Endothelial cell of umbilical vein (primary cell): Measurements from ENCODE around the gene LGR4. TPM values are rescaled to one million over a fixed set of nuclear protein-coding genes. Genes with fewer than 3 reads are reported as not detected.

Experiments
- BruUV-seq: library from RNA; stranded (reverse); fragments of 400-500 nt; replicated peaks from 2 replicates; lab custom pipeline; 2021; lab: Mats Ljungman, UMichigan
- CTCF ChIA-PET: fragments of 300-600, 350-600 bp; sonication (Branson Sonifier 250); formaldehyde crosslinking; loops from one replicate; lab custom pipeline; 2021; ENCODE audit warnings: antibody characterized with exemption, inconsistent platforms; lab: Charles Lee
- POLR2A ChIA-PET: fragments of 300-600, 350-600 bp; sonication (Branson Sonifier 250); formaldehyde crosslinking; loops from one replicate; lab custom pipeline; 2021; ENCODE audit warnings: antibody characterized with exemption, inconsistent platforms; lab: Charles Lee
- DNase-seq: peaks from one replicate; pipeline ENCODE4 v3.0.0-alpha.2; 2011; ENCODE audit warnings: low read depth, low spot score
- FAIRE-seq: peaks from 2 replicates; lab custom pipeline; 2011; peaks lifted over from hg19 to GRCh38; lab: Jason Lieb, UNC
- H2AFZ ChIP-seq: 2 replicates; pipeline ENCODE4 v1.6.0; 2012; ENCODE audit warnings: low read depth, low read length, control low read depth, inconsistent platforms
- H3K27ac ChIP-seq: 2 replicates; pipeline ENCODE4 v1.5.1; 2011; ENCODE audit warnings: low read depth, mild to moderate bottlenecking, control low read depth, low read length, moderate library complexity; ENCODE audit not compliant: insufficient read depth
- H3K27me3 ChIP-seq, 2 experiments: 2 replicates each; pipeline versions ENCODE4 v1.6.0 to v1.6.1; 2011; ENCODE audit warnings: low read length in 2 of 2, mixed read lengths in 1 of 2; ENCODE audit not compliant: control insufficient read depth in 2 of 2, insufficient read depth in 2 of 2
- H3K36me3 ChIP-seq, 2 experiments: 2 replicates in 1 of 2; 3 replicates in 1 of 2; pipeline ENCODE4 v1.5.1; 2011; ENCODE audit warnings: low read length in 2 of 2, mild to moderate bottlenecking in 1 of 2, moderate library complexity in 1 of 2; ENCODE audit not compliant: control insufficient read depth in 2 of 2, insufficient read depth in 2 of 2; ENCODE audit errors: extremely low read depth in 1 of 2
- H3K4me1 ChIP-seq: 3 replicates; pipeline ENCODE4 v1.5.1; 2011; ENCODE audit warnings: mild to moderate bottlenecking, low read length; ENCODE audit not compliant: control insufficient read depth, insufficient read depth; ENCODE audit errors: extremely low read depth
- H3K4me2 ChIP-seq: 2 replicates; pipeline ENCODE4 v1.6.1; 2011; ENCODE audit warnings: low read length, control low read depth, mixed read lengths; ENCODE audit not compliant: insufficient read depth
- H3K4me3 ChIP-seq, 3 experiments: fragments of 200-600 bp in 1 of 3; sonication (generic), shearing (Covaris generic) in 1 of 3; replicated peaks in 1 of 3; 2 replicates each; pipeline ENCODE4 v1.5.1; 2011 to 2016; ENCODE audit warnings: control low read depth in 3 of 3, low read length in 3 of 3, mild to moderate bottlenecking in 2 of 3, inconsistent platforms in 1 of 3, low read depth in 1 of 3, moderate library complexity in 1 of 3; ENCODE audit not compliant: insufficient read depth in 1 of 3
- H3K79me2 ChIP-seq: 2 replicates; pipeline ENCODE4 v1.6.0; 2012; ENCODE audit warnings: low read length, inconsistent platforms; ENCODE audit not compliant: control insufficient read depth, insufficient read depth
- H3K9ac ChIP-seq: replicated peaks from 2 replicates; pipeline ENCODE3; 2011; ENCODE audit warnings: low read length, control low read depth; ENCODE audit not compliant: insufficient read depth; ENCODE audit errors: extremely low read depth
- H3K9me1 ChIP-seq: replicated peaks from 3 replicates; pipeline ENCODE4 v1.6.0; 2011; ENCODE audit warnings: mild to moderate bottlenecking, low read length; ENCODE audit not compliant: control insufficient read depth, insufficient read depth; ENCODE audit errors: extremely low read depth
- H3K9me3 ChIP-seq: replicated peaks from 2 replicates; pipeline ENCODE4 v1.5.1; 2012; ENCODE audit warnings: low read length, inconsistent platforms; ENCODE audit not compliant: control insufficient read depth, insufficient read depth
- H4K20me1 ChIP-seq: replicated peaks from 2 replicates; pipeline ENCODE3; 2011; ENCODE audit warnings: mild to moderate bottlenecking, low read length; ENCODE audit not compliant: control insufficient read depth, insufficient read depth; ENCODE audit errors: extremely low read depth
- FOS ChIP-seq: IDR thresholded peaks from 2 replicates; pipeline ENCODE4 v1.6.1; 2011; ENCODE audit warnings: mild to moderate bottlenecking, low read length, moderate library complexity, borderline replicate concordance; ENCODE audit not compliant: insufficient read depth
- JUN ChIP-seq: IDR thresholded peaks from 2 replicates; pipeline ENCODE4 v1.6.1; 2011; ENCODE audit warnings: borderline replicate concordance, low read depth; ENCODE audit not compliant: insufficient read length, insufficient read depth
- dilution Hi-C: fragments of 300-500 bp; cut with MboI; formaldehyde crosslinking; loops from one replicate; pipeline ENCODE4 v1.15.0; 2019; ENCODE audit warnings: low sequenced_read_pairs; ENCODE audit not compliant: extremely low pct_ligation_motif_present
- intact Hi-C: fragments of 100-400 bp; cut with micrococcal nuclease; formaldehyde crosslinking; loops from one replicate; pipeline ENCODE4 v1.10.0; 2022
- polyA plus RNA-seq, 4 experiments: library from polyadenylated mRNA; depleted of rRNA in 3 of 4; stranded (reverse) in 3 of 4; unstranded in 1 of 4; fragments of >200 nt; gene quantifications; 2 replicates each; pipeline versions ENCODE4 v1.2.1 to v1.2.3, GENCODE V29; 2011 to 2012; ENCODE audit warnings: missing spikeins in 1 of 4
- total RNA-seq: library from RNA; stranded (reverse); gene quantifications from 2 replicates; pipeline ENCODE4 v1.2.3, GENCODE V29; 2021

LGR4 gene
- total and polyA plus RNA-seq, 2 donors (not counting 3 experiments of a cell fraction or from before 2014, with no cell fraction given) = 1.3 to 3.1 TPM

DNA sequence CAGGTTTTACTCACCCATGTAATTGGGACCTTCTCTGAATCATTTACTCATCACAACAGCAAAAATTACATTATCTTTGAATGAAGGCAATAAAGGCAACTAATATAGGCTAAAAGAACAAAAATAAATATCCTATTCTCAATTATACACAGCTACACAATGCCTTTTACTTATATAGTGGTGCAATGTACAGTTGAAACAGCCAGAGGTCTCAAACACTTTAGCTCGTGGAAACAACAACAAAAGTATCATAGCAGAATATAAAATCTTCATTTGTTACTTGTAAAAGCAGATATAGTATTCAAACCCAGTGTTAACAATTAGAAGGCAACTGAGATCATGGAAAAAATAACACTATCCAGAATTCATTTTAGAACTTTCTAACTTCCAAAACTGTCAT is 88.9 kb downstream of the LGR4 start:
- Histone ChIP-seq H3K79me2 (no peaks in the 10 kb centered on the region), H3K4me3 (no peak overlapping the region), H3K36me3 (no peaks in the 10 kb centered on the region), H2AFZ (no peak overlapping the region), H3K27ac (no peak overlapping the region), H3K9me1 (no peaks in the 10 kb centered on the region), H3K4me2 (no peak overlapping the region), H4K20me1 (no peaks in the 10 kb centered on the region), H3K9ac (no peak overlapping the region), H3K9me3 (no peaks in the 10 kb centered on the region), H3K4me1 (peaks cover 6% of the 10 kb centered on the region), H3K27me3 (no peaks in the 10 kb centered on the region)
- DNase-seq (no peak), FAIRE-seq (no peak)
- intact Hi-C loops = no loop called here
- ChIA-PET CTCF (interaction anchor here (1.3 to 2.8 kb wide), 5 partner anchors 12 to 102 kb away, joined by 3 to 10 read pairs (median 7); no protein-coding TSS in a partner anchor), POLR2A (no interaction called here)
- BruUV-seq = no TSS peak
- dilution Hi-C loops = no loop called here
- TF ChIP-seq JUN (no peak), FOS (no peak)

DNA sequence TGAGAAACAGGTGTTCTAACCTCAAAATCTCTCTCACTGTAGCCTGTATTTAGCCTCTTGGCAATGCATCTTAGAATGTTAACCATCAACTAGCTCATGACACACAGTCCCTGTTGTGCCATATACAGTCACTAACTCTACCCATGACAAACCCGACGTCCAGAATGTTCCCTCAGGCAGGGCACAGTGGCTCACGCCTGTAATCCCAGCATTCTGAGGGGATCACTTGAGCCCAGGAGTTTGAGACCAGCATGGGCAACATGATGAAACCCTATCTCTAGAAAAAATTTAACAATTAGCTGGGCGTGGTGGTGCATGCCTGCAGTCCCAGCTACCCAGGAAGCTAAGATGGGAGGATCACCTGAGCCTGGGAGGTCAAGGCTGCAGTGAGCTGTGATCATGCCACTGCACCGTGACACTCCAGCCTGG is 91.3 kb downstream of the LGR4 start:
- FAIRE-seq = no peak
- Histone ChIP-seq H3K4me3 (no peak overlapping the region), H3K79me2 (no peaks in the 10 kb centered on the region), H3K9me1 (no peaks in the 10 kb centered on the region), H4K20me1 (no peaks in the 10 kb centered on the region), H3K27me3 (no peaks in the 10 kb centered on the region), H3K36me3 (no peaks in the 10 kb centered on the region), H3K4me2 (no peak overlapping the region), H3K9me3 (no peaks in the 10 kb centered on the region), H3K9ac (no peak overlapping the region), H2AFZ (no peak overlapping the region), H3K4me1 (peaks cover 6% of the 10 kb centered on the region), H3K27ac (no peak overlapping the region)
- dilution Hi-C loops (no loop called here), intact Hi-C loops (no loop called here)
- no peak for DNase-seq
- POLR2A ChIA-PET = no interaction called here
- CTCF ChIA-PET = interaction anchor here (0.9 kb wide), 1 partner anchor 24 kb away, joined by 3 read pairs; no protein-coding TSS in a partner anchor
- BruUV-seq = no TSS peak
- TF ChIP-seq JUN = no peak
